Measurements from ENCODE around the gene HEATR3.

The HEATR3 gene

DNA sequence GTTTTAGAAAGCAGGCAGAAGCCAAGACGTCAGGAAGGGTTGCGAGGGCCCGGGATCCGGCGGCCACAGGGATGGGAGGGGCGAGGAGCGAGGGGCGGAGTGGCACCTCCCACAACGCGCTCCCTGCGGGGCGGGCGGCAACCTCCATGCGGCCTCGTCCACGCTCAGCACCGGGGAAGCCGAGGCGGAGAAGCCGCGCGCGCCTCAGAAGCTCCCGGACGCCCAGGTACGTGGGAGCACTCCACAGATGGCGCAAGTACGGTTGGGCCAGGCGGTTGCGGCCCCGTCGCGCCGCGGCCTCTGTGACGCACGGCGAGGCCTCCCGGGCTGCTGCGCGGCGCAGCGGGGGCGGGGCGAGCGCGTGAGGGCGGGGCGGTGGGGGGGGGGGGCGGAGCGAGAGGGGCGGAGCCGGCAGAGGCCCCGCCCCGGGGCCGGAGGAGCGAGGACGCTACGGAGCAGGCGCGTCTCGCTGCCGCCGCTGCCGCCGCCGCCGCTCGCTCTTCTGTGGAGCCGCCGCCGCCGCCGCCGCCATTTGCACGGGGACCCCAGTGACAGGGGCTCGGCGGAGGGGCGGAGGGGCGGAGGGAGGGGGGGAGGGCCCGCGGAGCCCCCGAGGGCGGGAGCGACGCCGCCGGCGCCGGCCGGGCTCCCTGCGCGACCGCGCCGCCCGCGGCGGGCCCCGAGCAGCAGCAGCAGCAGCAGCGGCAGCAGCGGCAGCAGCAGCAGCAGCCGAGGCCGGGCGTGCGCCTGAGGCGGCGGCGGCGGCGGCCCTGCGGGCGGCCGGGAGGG, 87.2 kb downstream of the HEATR3 start, which contains the start of gene TENT4B:
Gene TENT4B, plus strand, starts transcription at position 500 of the 789 bp plus-strand sequence. CDS start 316 bp downstream, outside the sequence.
- peak within 1 kb of the TSS; percentile 93 to 95 (median 95) for H3K4me3 Mint-ChIP-seq
- peaks cover 3% of the 10 kb centered on the region for H3K36me3 Mint-ChIP-seq (ENCODE audit: low read depth)
- peaks cover 3% of the 10 kb centered on the region for H3K27me3 Mint-ChIP-seq (ENCODE audit: low read depth)
- TF ChIP-seq, protein P1, sequence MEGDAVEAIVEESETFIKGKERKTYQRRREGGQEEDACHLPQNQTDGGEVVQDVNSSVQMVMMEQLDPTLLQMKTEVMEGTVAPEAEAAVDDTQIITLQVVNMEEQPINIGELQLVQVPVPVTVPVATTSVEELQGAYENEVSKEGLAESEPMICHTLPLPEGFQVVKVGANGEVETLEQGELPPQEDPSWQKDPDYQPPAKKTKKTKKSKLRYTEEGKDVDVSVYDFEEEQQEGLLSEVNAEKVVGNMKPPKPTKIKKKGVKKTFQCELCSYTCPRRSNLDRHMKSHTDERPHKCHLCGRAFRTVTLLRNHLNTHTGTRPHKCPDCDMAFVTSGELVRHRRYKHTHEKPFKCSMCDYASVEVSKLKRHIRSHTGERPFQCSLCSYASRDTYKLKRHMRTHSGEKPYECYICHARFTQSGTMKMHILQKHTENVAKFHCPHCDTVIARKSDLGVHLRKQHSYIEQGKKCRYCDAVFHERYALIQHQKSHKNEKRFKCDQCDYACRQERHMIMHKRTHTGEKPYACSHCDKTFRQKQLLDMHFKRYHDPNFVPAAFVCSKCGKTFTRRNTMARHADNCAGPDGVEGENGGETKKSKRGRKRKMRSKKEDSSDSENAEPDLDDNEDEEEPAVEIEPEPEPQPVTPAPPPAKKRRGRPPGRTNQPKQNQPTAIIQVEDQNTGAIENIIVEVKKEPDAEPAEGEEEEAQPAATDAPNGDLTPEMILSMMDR (IDR thresholded peaks at IDR 0.05; ENCODE audit: unreplicated experiment in 3 of 3), result no peak
- H3K9me3 Mint-ChIP-seq, result no peaks in the 10 kb centered on the region
- H3K4me1 Mint-ChIP-seq, result peaks cover 33% of the 10 kb centered on the region
- peak within 1 kb of the TSS; percentile 95 to 98 (median 96) for H3K27ac Mint-ChIP-seq

- H3K36me3 Mint-ChIP-seq (ENCODE audit: low read depth), result peaks cover 4% of the 10 kb centered on the region
- H3K4me1 Mint-ChIP-seq, result peaks cover 38% of the 10 kb centered on the region
- H3K27me3 Mint-ChIP-seq (ENCODE audit: low read depth), result peaks cover 3% of the 10 kb centered on the region
- no peaks in the 10 kb centered on the region for H3K9me3 Mint-ChIP-seq
- peak overlapping the region; percentile 82 to 86 (median 84) for H3K4me3 Mint-ChIP-seq
- peak overlapping the region in 2 of 3 experiments; percentile 50 to 84 for H3K27ac Mint-ChIP-seq
- TF ChIP-seq, protein P1 (IDR thresholded peaks at IDR 0.05; ENCODE audit: unreplicated experiment in 3 of 3), result no peak
Measured at GRCh38 chr16:50153596-50154419, 88.0 kb downstream of the HEATR3 start.

DNA sequence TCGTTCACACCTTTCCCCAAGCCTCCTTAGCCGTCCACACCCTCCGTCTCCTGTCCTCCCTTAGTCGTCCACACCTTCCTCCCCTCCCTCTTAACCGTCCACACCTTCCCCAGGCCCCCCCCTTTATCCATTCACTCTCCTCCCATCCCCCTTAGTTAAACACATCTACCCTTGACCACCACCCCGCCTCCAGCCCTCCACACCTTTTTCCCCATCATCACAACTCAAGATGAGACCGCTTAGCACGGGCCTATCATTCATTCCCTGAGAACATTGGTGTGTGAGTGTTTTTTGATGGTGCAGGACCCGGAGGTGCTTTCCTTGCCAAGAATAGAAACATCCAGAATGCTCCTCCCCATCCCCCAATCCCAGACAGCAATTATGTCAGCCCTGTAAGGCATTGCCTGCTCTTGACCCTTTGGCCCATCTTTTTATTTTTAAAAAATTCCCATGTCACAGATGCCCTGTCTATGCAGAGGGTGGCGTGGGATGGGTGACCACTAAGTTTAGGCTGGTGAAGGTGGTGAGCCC, 88.7 kb downstream of the HEATR3 start:
- TF ChIP-seq, protein P1 (IDR thresholded peaks at IDR 0.05; ENCODE audit: unreplicated experiment in 3 of 3), result no peak
- peak overlapping the region; percentile 82 to 86 (median 84) for H3K4me3 Mint-ChIP-seq
- peaks cover 42% of the 10 kb centered on the region for H3K4me1 Mint-ChIP-seq
- H3K9me3 Mint-ChIP-seq, result no peaks in the 10 kb centered on the region
- H3K27ac Mint-ChIP-seq, result peak overlapping the region; percentile 45 to 84 (median 50)
- peaks cover 8% of the 10 kb centered on the region for H3K36me3 Mint-ChIP-seq (ENCODE audit: low read depth)
- H3K27me3 Mint-ChIP-seq (ENCODE audit: low read depth), result peaks cover 3% of the 10 kb centered on the region

DNA sequence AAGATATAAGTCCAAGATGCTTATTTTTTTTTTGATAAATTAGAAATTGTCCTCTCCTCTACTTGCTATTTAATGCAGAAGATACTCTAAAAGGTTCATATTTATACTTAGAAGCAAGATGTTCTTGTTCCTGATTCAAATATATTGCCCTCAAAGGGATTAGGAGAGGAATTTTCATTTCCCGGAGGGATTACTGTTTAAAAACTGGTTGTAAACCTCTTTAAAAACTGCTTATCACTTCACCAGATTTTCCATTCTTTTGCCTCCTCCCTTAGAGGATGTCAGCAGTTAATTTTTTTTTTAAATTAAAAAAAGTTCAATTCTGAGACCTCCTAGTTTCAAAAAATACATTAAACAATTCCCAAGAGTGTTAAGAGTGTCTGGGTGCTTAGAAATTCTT, 90.2 kb downstream of the HEATR3 start:
- peaks cover 2% of the 10 kb centered on the region for H3K27me3 Mint-ChIP-seq (ENCODE audit: low read depth)
- H3K4me1 Mint-ChIP-seq, result peaks cover 51% of the 10 kb centered on the region
- no peaks in the 10 kb centered on the region for H3K9me3 Mint-ChIP-seq
- peaks cover 13% of the 10 kb centered on the region for H3K36me3 Mint-ChIP-seq (ENCODE audit: low read depth)
- peak overlapping the region; percentile 45 to 84 (median 50) for H3K27ac Mint-ChIP-seq
- TF ChIP-seq, protein P1 (IDR thresholded peaks at IDR 0.05; ENCODE audit: unreplicated experiment in 3 of 3), result no peak
- peak overlapping the region; percentile 82 to 86 (median 84) for H3K4me3 Mint-ChIP-seq
